B cell (primary cell): ENCODE results near the gene WFS1. TPM values are rescaled to one million over a fixed set of nuclear protein-coding genes. Genes with fewer than 3 reads are reported as not detected.
A peak's percentile ranks its signal among the peaks of the same experiment; 100 is the strongest.

ENCODE experiments used
- ATAC-seq: fragments of 200-7000 bp; cut with Tn5 transposase; one replicate; pipeline ENCODE4 v1.10.0; 2021; ENCODE audit warnings: low read depth, mild to moderate bottlenecking, moderate number of reproducible peaks, moderate library complexity
- CTCF ChIA-PET: fragments of 350-600 bp; sonication (Branson Sonifier 250); formaldehyde crosslinking; loops from one replicate; lab custom pipeline; 2021; ENCODE audit warnings: antibody characterized with exemption, inconsistent platforms; lab: Charles Lee
- POLR2A ChIA-PET: fragments of 350-600 bp; sonication (Branson Sonifier 250); formaldehyde crosslinking; loops from one replicate; lab custom pipeline; 2021; ENCODE audit warnings: antibody characterized with exemption; lab: Charles Lee
- DNase-seq: peaks from one replicate; pipeline ENCODE4 v3.0.0; 2013
- H2AFZ ChIP-seq: 2 replicates; pipeline ENCODE4 v1.6.1; 2012; ENCODE audit warnings: mild to moderate bottlenecking, low read depth, low read length; ENCODE audit not compliant: insufficient read depth, poor library complexity, severe bottlenecking
- H3K27ac ChIP-seq, 2 donors: 1 replicate in 1 of 2; 2 replicates in 1 of 2; pipeline ENCODE4 v1.5.1; 2012 to 2013; ENCODE audit warnings: low read length in 2 of 2, mild to moderate bottlenecking in 2 of 2, moderate library complexity in 1 of 2
- H3K27me3 ChIP-seq, 4 experiments: fragments of 200-600 bp in 1 of 4; sonication (generic) in 1 of 4; replicated peaks in 1 of 4; 1 replicate in 2 of 4; 2 replicates in 2 of 4; pipeline versions ENCODE4 v1.6.1 to v1.7.0; 2013 to 2016; ENCODE audit warnings: low read length in 3 of 4, mild to moderate bottlenecking in 2 of 4, mixed read lengths in 1 of 4, moderate library complexity in 1 of 4; ENCODE audit not compliant: insufficient read depth in 4 of 4, control insufficient read depth in 3 of 4; ENCODE audit errors: control extremely low read depth in 1 of 4
- H3K36me3 ChIP-seq, 2 experiments: replicated peaks in 1 of 2; 1 replicate in 1 of 2; 2 replicates in 1 of 2; pipeline versions ENCODE4 v1.6.1 to v1.7.1; 2013; ENCODE audit warnings: low read length in 1 of 2; ENCODE audit not compliant: insufficient read depth in 2 of 2, control insufficient read depth in 1 of 2; ENCODE audit errors: control extremely low read depth in 1 of 2, extremely low read depth in 1 of 2
- H3K4me1 ChIP-seq, 2 donors: fragments of 200-600 bp in 1 of 2; sonication (generic) in 1 of 2; 1 replicate in 1 of 2; 2 replicates in 1 of 2; pipeline versions ENCODE4 v1.5.1 to v1.6.1; 2013 to 2017; ENCODE audit warnings: low read length in 2 of 2; ENCODE audit not compliant: control insufficient read depth in 2 of 2, insufficient read depth in 2 of 2
- H3K4me2 ChIP-seq: replicated peaks from 2 replicates; pipeline ENCODE3; 2012; ENCODE audit warnings: mild to moderate bottlenecking, low read depth, low read length; ENCODE audit not compliant: poor library complexity, severe bottlenecking
- H3K4me3 ChIP-seq, 5 experiments: fragments of 200-600 bp in 1 of 5; sonication (generic) in 1 of 5; 1 replicate in 3 of 5; 2 replicates in 2 of 5; pipeline versions ENCODE4 v1.5.1 to v1.7.0; 2011 to 2016; ENCODE audit warnings: low read length in 4 of 5, mild to moderate bottlenecking in 4 of 5, low read depth in 2 of 5, control low read depth in 1 of 5, moderate library complexity in 1 of 5; ENCODE audit not compliant: insufficient read depth in 1 of 5; ENCODE audit errors: control extremely low read depth in 1 of 5, extremely low read depth in 1 of 5
- H3K79me2 ChIP-seq: fragments of 200-600 bp; sonication (generic); one replicate; pipeline ENCODE4 v1.6.0; 2016; ENCODE audit warnings: low read length; ENCODE audit not compliant: control insufficient read depth, insufficient read depth
- H3K9ac ChIP-seq: fragments of 200-600 bp; sonication (generic); 2 replicates; pipeline ENCODE4 v1.6.1; 2017; ENCODE audit warnings: mild to moderate bottlenecking, low read length, moderate library complexity
- H3K9me3 ChIP-seq, 3 donors: one replicate each; pipeline versions ENCODE4 v1.6.1 to v1.7.1; 2013; ENCODE audit warnings: low read length in 2 of 3; ENCODE audit not compliant: control insufficient read depth in 2 of 3, insufficient read depth in 1 of 3; ENCODE audit errors: control extremely low read depth in 1 of 3
- H4K20me1 ChIP-seq: 2 replicates; pipeline ENCODE4 v1.6.0; 2012; ENCODE audit warnings: mild to moderate bottlenecking, low read length; ENCODE audit not compliant: insufficient read depth, control insufficient read depth, poor library complexity, severe bottlenecking
- H3K27ac Mint-ChIP-seq: one replicate; pipeline ENCODE4 v1.8.0; 2021; ENCODE audit warnings: mixed read lengths
- H3K27me3 Mint-ChIP-seq: one replicate; pipeline ENCODE4 v1.8.0; 2021; ENCODE audit warnings: mixed read lengths
- H3K4me1 Mint-ChIP-seq: one replicate; pipeline ENCODE4 v1.8.0; 2021; ENCODE audit warnings: mixed read lengths
- H3K4me3 Mint-ChIP-seq: one replicate; pipeline ENCODE4 v1.8.0; 2021; ENCODE audit warnings: mixed read lengths
- H3K9me3 Mint-ChIP-seq: one replicate; pipeline ENCODE4 v1.8.0; 2022; ENCODE audit warnings: mixed read lengths; ENCODE audit not compliant: insufficient read depth
- CTCF ChIP-seq: fragments of 200-600 bp; IDR thresholded peaks from one replicate; pipeline ENCODE4 v1.8.0; 2022; ENCODE audit warnings: antibody characterized with exemption, mild to moderate bottlenecking
- EZH2 ChIP-seq: IDR thresholded peaks from 2 replicates; pipeline ENCODE4 v1.6.1; 2012; ENCODE audit warnings: borderline replicate concordance, low read depth, mild to moderate bottlenecking, moderate library complexity, low read length; ENCODE audit not compliant: insufficient read depth, poor library complexity, severe bottlenecking
- WGBS: methylation state at CpG from one replicate; pipeline ENCODE4 v1.1.5; 2013; ENCODE audit warnings: missing lambda C conversion rate; ENCODE audit not compliant: insufficient coverage; 5-methylcytosine and 5-hydroxymethylcytosine counted together
- intact Hi-C: fragments of 100-400 bp; cut with micrococcal nuclease; formaldehyde crosslinking; loops from one replicate; pipeline ENCODE4 v1.10.0; 2022
- polyA plus RNA-seq: library from polyadenylated mRNA; depleted of rRNA; stranded (reverse); fragments of >200 nt; gene quantifications from 2 replicates; pipeline ENCODE4 v1.2.3, GENCODE V29; 2012
- total RNA-seq, 2 donors: library from RNA; stranded (reverse); fragments of 120-200 nt in 1 of 2; gene quantifications; 1 replicate in 1 of 2; 2 replicates in 1 of 2; pipeline versions ENCODE4 v1.2.3 to v1.2.4, GENCODE V29; 2013 to 2022

Gene WFS1
- total and polyA plus RNA-seq, 2 donors (not counting 1 experiment from before 2014, with no cell fraction given), result 5.8 to 6.7 TPM

- Histone ChIP-seq H3K4me3 (no peak overlapping the region), H4K20me1 (no peaks in the 10 kb centered on the region), H3K27ac (no peak overlapping the region), H3K4me1 (no peaks in the 10 kb centered on the region), H3K79me2 (no peaks in the 10 kb centered on the region), H3K27me3 (peaks cover 0 to 47% (median 0%) of the 10 kb centered on the region in 4 experiments), H3K4me2 (no peak overlapping the region), H2AFZ (no peak overlapping the region), H3K9me3 (peaks cover 0 to 40% (median 4%) of the 10 kb centered on the region in 3 donors), H3K9ac (no peak overlapping the region), H3K36me3 (no peaks in the 10 kb centered on the region)
- Mint-ChIP-seq H3K4me1 (no peaks in the 10 kb centered on the region), H3K4me3 (no peak overlapping the region), H3K27me3 (peaks cover 27% of the 10 kb centered on the region), H3K9me3 (no peaks in the 10 kb centered on the region), H3K27ac (no peak overlapping the region)
- ATAC-seq, result no peak
- WGBS, result 80% methylated on average over 2 of the region's 6 CpGs
- intact Hi-C loops, result no loop called here
- ChIA-PET POLR2A (no interaction called here), CTCF (interaction anchor here (0.9 to 17.6 kb wide), 6 partner anchors 11 to 543 kb away, joined by 3 to 451 read pairs (median 4); partner anchors contain the start of gene WFS1)
- no peak for DNase-seq
- TF ChIP-seq EZH2 (no peak), CTCF (no peak)
Observed at GRCh38 chr4:6331468-6331867, 61.8 kb downstream of the WFS1 start.

- 48% methylated on average over 14 of the region's 18 CpGs for WGBS
- Histone ChIP-seq H3K9me3 (peaks cover 0 to 40% (median 4%) of the 10 kb centered on the region in 3 donors), H3K4me1 (peaks cover 0 to under 1% of the 10 kb centered on the region in 2 donors), H4K20me1 (no peaks in the 10 kb centered on the region), H3K27ac (no peak overlapping the region), H3K9ac (no peak overlapping the region), H3K79me2 (no peaks in the 10 kb centered on the region), H3K4me2 (no peak overlapping the region), H3K27me3 (peaks cover 0 to 43% (median under 1%) of the 10 kb centered on the region in 4 experiments), H3K36me3 (no peaks in the 10 kb centered on the region), H3K4me3 (no peak overlapping the region), H2AFZ (no peak overlapping the region)
- Mint-ChIP-seq H3K4me1 (peaks cover 2% of the 10 kb centered on the region), H3K9me3 (no peaks in the 10 kb centered on the region), H3K27ac (no peak overlapping the region), H3K27me3 (peaks cover 31% of the 10 kb centered on the region), H3K4me3 (no peak overlapping the region)
- ChIA-PET POLR2A (no interaction called here), CTCF (interaction anchor here (0.9 to 17.6 kb wide), 6 partner anchors 12 to 542 kb away, joined by 3 to 451 read pairs (median 4); partner anchors contain the start of gene WFS1)
- DNase-seq (no peak), ATAC-seq (no peak)
- intact Hi-C loops, result no loop called here
- no peak for TF ChIP-seq EZH2
- TF ChIP-seq CTCF, result peak; percentile 62
Observed at GRCh38 chr4:6332042-6332668, 62.5 kb downstream of the WFS1 start.
